H9 (cell line): ENCODE measurements around the gene EIF1AD. TPM values are rescaled to one million over a fixed set of nuclear protein-coding genes. Genes with fewer than 3 reads are reported as not detected.

Experiments used
- DNase-seq: peaks from one replicate; pipeline ENCODE4 v3.0.0-alpha.2; 2017
- H2AFZ ChIP-seq: one replicate; pipeline ENCODE4 v1.6.1; 2013; ENCODE audit warnings: mild to moderate bottlenecking, low read length, control low read depth, moderate library complexity
- H2AK5ac ChIP-seq: 2 replicates; pipeline ENCODE4 v1.6.1; 2013; ENCODE audit warnings: low read length, control low read depth, mixed read lengths; ENCODE audit not compliant: insufficient read length
- H2BK120ac ChIP-seq: one replicate; pipeline ENCODE4 v1.6.1; 2013; ENCODE audit warnings: low read depth, mild to moderate bottlenecking, low read length, control low read depth, inconsistent platforms; ENCODE audit not compliant: poor library complexity, severe bottlenecking
- H2BK12ac ChIP-seq: 2 replicates; pipeline ENCODE4 v1.6.1; 2013; ENCODE audit warnings: low read length, control low read depth, mixed read lengths, low read depth; ENCODE audit not compliant: insufficient read length
- H2BK15ac ChIP-seq: 2 replicates; pipeline ENCODE4 v1.6.1; 2013; ENCODE audit warnings: low read depth, low read length, control low read depth
- H2BK20ac ChIP-seq: one replicate; pipeline ENCODE4 v1.6.1; 2013; ENCODE audit warnings: low read depth, mild to moderate bottlenecking, low read length, control low read depth, inconsistent platforms; ENCODE audit not compliant: poor library complexity, severe bottlenecking
- H2BK5ac ChIP-seq: 2 replicates; pipeline ENCODE4 v1.6.1; 2013; ENCODE audit warnings: low read length, control low read depth, mixed read lengths; ENCODE audit not compliant: insufficient read length
- H3K14ac ChIP-seq: 2 replicates; pipeline ENCODE4 v1.6.1; 2013; ENCODE audit warnings: low read length, control low read depth; ENCODE audit not compliant: insufficient read depth
- H3K18ac ChIP-seq: 2 replicates; pipeline ENCODE4 v1.6.1; 2013; ENCODE audit warnings: low read depth, mild to moderate bottlenecking, mixed read lengths, low read length, control low read depth; ENCODE audit not compliant: insufficient read length
- H3K23ac ChIP-seq: 2 replicates; pipeline ENCODE4 v1.6.1; 2013; ENCODE audit warnings: low read length, control low read depth, mixed read lengths, low read depth; ENCODE audit not compliant: insufficient read length
- H3K23me2 ChIP-seq: 2 replicates; pipeline ENCODE4 v1.6.1; 2013; ENCODE audit warnings: low read depth, mild to moderate bottlenecking, mixed read lengths, low read length, control low read depth; ENCODE audit not compliant: insufficient read length, poor library complexity, severe bottlenecking
- H3K27ac ChIP-seq: 2 replicates; pipeline ENCODE4 v1.5.1; 2013; ENCODE audit warnings: low read length, control low read depth, mixed read lengths, low read depth; ENCODE audit not compliant: insufficient read length
- H3K27me3 ChIP-seq: 2 replicates; pipeline ENCODE4 v1.6.1; 2013; ENCODE audit warnings: low read length, control low read depth, inconsistent platforms; ENCODE audit not compliant: insufficient read depth
- H3K4ac ChIP-seq: 2 replicates; pipeline ENCODE4 v1.6.1; 2013; ENCODE audit warnings: low read depth, mild to moderate bottlenecking, control low read depth, inconsistent platforms, low read length, moderate library complexity
- H3K4me1 ChIP-seq: 2 replicates; pipeline ENCODE4 v1.6.1; 2013; ENCODE audit warnings: low read length, control low read depth, inconsistent platforms; ENCODE audit not compliant: insufficient read depth
- H3K4me2 ChIP-seq: 2 replicates; pipeline ENCODE4 v1.6.1; 2013; ENCODE audit warnings: low read length, control low read depth, mixed read lengths; ENCODE audit not compliant: insufficient read length, insufficient read depth
- H3K56ac ChIP-seq: 2 replicates; pipeline ENCODE4 v1.6.1; 2013; ENCODE audit warnings: low read depth, mild to moderate bottlenecking, mixed read lengths, low read length, control low read depth; ENCODE audit not compliant: insufficient read length
- H3K79me1 ChIP-seq: 2 replicates; pipeline ENCODE4 v1.6.1; 2013; ENCODE audit warnings: low read depth, mild to moderate bottlenecking, moderate library complexity, low read length, control low read depth, inconsistent platforms; ENCODE audit not compliant: insufficient read depth, poor library complexity, severe bottlenecking
- H3K79me2 ChIP-seq: 2 replicates; pipeline ENCODE4 v1.6.1; 2013; ENCODE audit warnings: low read length, control low read depth, inconsistent platforms; ENCODE audit not compliant: insufficient read depth
- H3K9ac ChIP-seq: 2 replicates; pipeline ENCODE4 v1.6.1; 2013; ENCODE audit warnings: low read length, control low read depth, mixed read lengths; ENCODE audit not compliant: insufficient read length; ENCODE audit errors: extremely low read depth
- H3K9me3 ChIP-seq: one replicate; pipeline ENCODE4 v1.6.1; 2013; ENCODE audit warnings: low read depth, low read length, inconsistent platforms; ENCODE audit not compliant: control insufficient read depth
- H3T11ph ChIP-seq: one replicate; pipeline ENCODE4 v1.6.1; 2013; ENCODE audit warnings: mild to moderate bottlenecking, low read length, control low read depth, inconsistent platforms
- H4K20me1 ChIP-seq: one replicate; pipeline ENCODE4 v1.6.1; 2013; ENCODE audit not compliant: control insufficient read depth, insufficient read length, insufficient read depth
- H4K5ac ChIP-seq: 2 replicates; pipeline ENCODE4 v1.6.1; 2013; ENCODE audit warnings: low read depth, mild to moderate bottlenecking, mixed read lengths, low read length, control low read depth; ENCODE audit not compliant: insufficient read length
- H4K8ac ChIP-seq: replicated peaks from 2 replicates; pipeline ENCODE4 v1.6.1; 2013; ENCODE audit warnings: low read length, control low read depth, mixed read lengths, low read depth; ENCODE audit not compliant: insufficient read length
- H4K91ac ChIP-seq: 2 replicates; pipeline ENCODE4 v1.6.1; 2013; ENCODE audit warnings: low read depth, mild to moderate bottlenecking, moderate library complexity, mixed read lengths, low read length, control low read depth; ENCODE audit not compliant: insufficient read length
- H3K27ac Mint-ChIP-seq, 3 experiments: 2 replicates in 2 of 3; 3 replicates in 1 of 3; pipeline ENCODE4 v1.8.0; 2020 to 2021; ENCODE audit warnings: mixed read lengths in 3 of 3, mild to moderate bottlenecking in 1 of 3, moderate library complexity in 1 of 3
- H3K27me3 Mint-ChIP-seq: 2 replicates; pipeline ENCODE4 v1.8.0; 2021; ENCODE audit warnings: low read depth, mild to moderate bottlenecking, moderate library complexity, mixed read lengths
- H3K36me3 Mint-ChIP-seq, 3 experiments: 2 replicates in 2 of 3; 3 replicates in 1 of 3; pipeline ENCODE4 v1.8.0; 2020 to 2021; ENCODE audit warnings: low read depth in 3 of 3, mixed read lengths in 3 of 3; ENCODE audit not compliant: insufficient read depth in 1 of 3
- H3K4me1 Mint-ChIP-seq, 2 experiments: 2 replicates each; pipeline ENCODE4 v1.8.0; 2020; ENCODE audit warnings: mixed read lengths in 2 of 2
- H3K4me3 Mint-ChIP-seq, 2 experiments: 2 replicates in 1 of 2; 3 replicates in 1 of 2; pipeline ENCODE4 v1.8.0; 2020 to 2021; ENCODE audit warnings: mild to moderate bottlenecking in 2 of 2, mixed read lengths in 2 of 2, moderate library complexity in 1 of 2
- H3K9me3 Mint-ChIP-seq, 2 experiments: 2 replicates in 1 of 2; 3 replicates in 1 of 2; pipeline ENCODE4 v1.8.0; 2020; ENCODE audit warnings: mild to moderate bottlenecking in 2 of 2, mixed read lengths in 2 of 2, moderate library complexity in 1 of 2
- WGBS: extraction: QIAGEN DNeasy Blood & Tissue Kit; methylation state at CpG from one replicate; pipeline ENCODE4 v1.1.7; 2013; ENCODE audit warnings: missing lambda C conversion rate, low lambda C conversion rate, mixed read lengths; ENCODE audit not compliant: insufficient read length; ENCODE audit errors: extremely low coverage; 5-methylcytosine and 5-hydroxymethylcytosine counted together
- total RNA-seq: library from RNA; stranded (reverse); gene quantifications from 2 replicates; pipeline ENCODE4 v1.2.1, GENCODE V29; 2021
- TF ChIP-seq, protein P1 (sequence below): fragments of 200-600 bp; sonication (generic); conservative IDR thresholded peaks from 3 replicates; pipeline ENCODE4 v1.8.0; 2021; ENCODE audit warnings: antibody characterized with exemption, mild to moderate bottlenecking

Gene EIF1AD
- total RNA-seq, 1 experiment from 2014 or later, result 46.7 TPM

DNA sequence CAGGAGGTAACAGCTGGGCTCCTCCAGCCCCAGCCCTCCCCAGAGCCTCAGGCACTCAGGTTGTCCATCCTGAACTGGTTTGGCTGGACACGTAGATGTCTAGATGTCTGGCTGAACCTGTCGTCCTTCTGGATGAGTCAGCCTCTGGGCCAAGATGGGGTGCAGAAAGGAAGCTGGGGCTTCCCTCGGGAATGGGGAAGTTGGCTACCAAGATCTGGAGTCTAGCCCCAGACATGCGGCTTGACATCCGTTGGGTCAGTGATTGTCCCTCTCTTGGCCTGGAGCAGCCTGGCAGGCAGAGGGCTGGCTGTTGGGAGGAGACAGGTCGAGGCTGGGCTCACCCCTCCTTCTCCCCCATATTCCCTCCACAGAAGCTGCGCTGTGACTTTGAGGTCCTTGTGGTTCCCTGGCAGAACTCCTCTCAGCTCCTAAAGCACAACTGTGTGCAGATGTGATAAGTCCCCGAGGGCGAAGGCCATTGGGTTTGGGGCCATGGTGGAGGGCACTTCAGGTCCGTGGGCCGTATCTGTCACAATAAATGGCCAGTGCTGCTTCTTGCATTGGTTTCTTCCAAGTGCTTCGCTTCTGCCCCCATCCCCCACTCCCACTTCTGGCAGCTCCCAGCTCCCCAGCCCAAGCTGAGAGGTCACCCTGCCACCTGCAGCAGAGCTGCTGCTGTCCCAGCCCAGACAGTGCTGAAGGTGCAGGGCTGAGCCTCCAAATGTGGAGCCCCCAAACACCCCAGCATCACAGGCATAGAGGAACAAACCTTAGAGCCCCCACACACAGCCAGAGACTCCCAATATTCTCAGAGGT, 11.2 kb upstream of the EIF1AD start:
- Mint-ChIP-seq H3K9me3 (no peaks in the 10 kb centered on the region), H3K4me1 (peaks cover under 1 to 13% of the 10 kb centered on the region in 2 experiments; a peak in 3 of 4 replicates), H3K27me3 (no peaks in the 10 kb centered on the region; the same call in 1 of the 2 replicates), H3K4me3 (no peak overlapping the region), H3K36me3 (no peaks in the 10 kb centered on the region), H3K27ac (peak overlapping the region in 1 of 3 experiments; percentile 62; a peak in 1 of 7 replicates)
- no peak overlapping the region for H3T11ph ChIP-seq
- no peak overlapping the region for H3K56ac ChIP-seq
- H3K79me2 ChIP-seq, result no peaks in the 10 kb centered on the region
- no peak overlapping the region for H3K18ac ChIP-seq
- no peak overlapping the region for H4K91ac ChIP-seq
- no peak overlapping the region for H3K27ac ChIP-seq
- H4K5ac ChIP-seq, result no peak overlapping the region
- no peak overlapping the region for H3K4me2 ChIP-seq
- no peak overlapping the region for H3K23ac ChIP-seq
- no peak overlapping the region for H2BK12ac ChIP-seq
- H3K4ac ChIP-seq, result no peak overlapping the region
- H3K9ac ChIP-seq, result no peak overlapping the region
- H2BK15ac ChIP-seq, result no peak overlapping the region
- TF ChIP-seq, protein P1, sequence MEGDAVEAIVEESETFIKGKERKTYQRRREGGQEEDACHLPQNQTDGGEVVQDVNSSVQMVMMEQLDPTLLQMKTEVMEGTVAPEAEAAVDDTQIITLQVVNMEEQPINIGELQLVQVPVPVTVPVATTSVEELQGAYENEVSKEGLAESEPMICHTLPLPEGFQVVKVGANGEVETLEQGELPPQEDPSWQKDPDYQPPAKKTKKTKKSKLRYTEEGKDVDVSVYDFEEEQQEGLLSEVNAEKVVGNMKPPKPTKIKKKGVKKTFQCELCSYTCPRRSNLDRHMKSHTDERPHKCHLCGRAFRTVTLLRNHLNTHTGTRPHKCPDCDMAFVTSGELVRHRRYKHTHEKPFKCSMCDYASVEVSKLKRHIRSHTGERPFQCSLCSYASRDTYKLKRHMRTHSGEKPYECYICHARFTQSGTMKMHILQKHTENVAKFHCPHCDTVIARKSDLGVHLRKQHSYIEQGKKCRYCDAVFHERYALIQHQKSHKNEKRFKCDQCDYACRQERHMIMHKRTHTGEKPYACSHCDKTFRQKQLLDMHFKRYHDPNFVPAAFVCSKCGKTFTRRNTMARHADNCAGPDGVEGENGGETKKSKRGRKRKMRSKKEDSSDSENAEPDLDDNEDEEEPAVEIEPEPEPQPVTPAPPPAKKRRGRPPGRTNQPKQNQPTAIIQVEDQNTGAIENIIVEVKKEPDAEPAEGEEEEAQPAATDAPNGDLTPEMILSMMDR, result no peak
- no peak overlapping the region for H2BK5ac ChIP-seq
- no peaks in the 10 kb centered on the region for H3K9me3 ChIP-seq
- no peak for DNase-seq
- no peaks in the 10 kb centered on the region for H3K79me1 ChIP-seq
- H3K27me3 ChIP-seq, result peaks cover 4% of the 10 kb centered on the region; the same call in 1 of the 2 replicates
- no peak overlapping the region for H2AK5ac ChIP-seq
- no CpG with 5 or more reads among the region's 12 CpGs for WGBS
- no peaks in the 10 kb centered on the region for H3K4me1 ChIP-seq
- H2BK120ac ChIP-seq, result no peak overlapping the region
- no peak overlapping the region; the same call in 1 of the 2 replicates for H3K14ac ChIP-seq
- H3K23me2 ChIP-seq, result peaks cover 8% of the 10 kb centered on the region
- no peak overlapping the region for H4K8ac ChIP-seq
- no peak overlapping the region for H2BK20ac ChIP-seq
- no peaks in the 10 kb centered on the region for H4K20me1 ChIP-seq
- no peak overlapping the region for H2AFZ ChIP-seq
